GM19328 (cell line): ENCODE measurements around the gene PBX2.

Source experiments
- ATAC-seq: cut with Tn5 transposase; IDR thresholded peaks from one replicate; pipeline ENCODE4 v1.9.1; 2021; ENCODE audit warnings: mild to moderate bottlenecking, moderate library complexity; ENCODE audit not compliant: unreplicated experiment

The PBX2 gene

DNA sequence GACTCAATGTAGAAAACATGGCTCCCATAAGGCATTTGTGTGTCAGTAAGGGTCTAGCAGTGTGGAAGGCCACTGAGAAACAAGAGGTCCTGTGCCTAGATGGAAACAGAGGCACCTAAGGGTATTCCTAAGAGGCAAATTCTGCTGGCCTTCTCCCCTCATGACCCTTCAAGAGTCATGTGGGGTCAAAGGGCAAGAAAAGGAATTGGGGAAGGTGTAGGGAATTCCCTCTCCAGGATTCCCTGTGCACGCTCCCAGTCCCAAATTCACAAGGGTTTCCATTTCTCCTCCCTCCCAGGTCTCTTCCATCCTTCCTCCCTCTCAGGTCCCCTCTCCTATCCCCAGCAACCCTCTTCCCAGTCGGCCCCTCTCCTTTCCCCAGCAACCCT, 14.7 kb downstream of the PBX2 start:
- no peak for ATAC-seq

DNA sequence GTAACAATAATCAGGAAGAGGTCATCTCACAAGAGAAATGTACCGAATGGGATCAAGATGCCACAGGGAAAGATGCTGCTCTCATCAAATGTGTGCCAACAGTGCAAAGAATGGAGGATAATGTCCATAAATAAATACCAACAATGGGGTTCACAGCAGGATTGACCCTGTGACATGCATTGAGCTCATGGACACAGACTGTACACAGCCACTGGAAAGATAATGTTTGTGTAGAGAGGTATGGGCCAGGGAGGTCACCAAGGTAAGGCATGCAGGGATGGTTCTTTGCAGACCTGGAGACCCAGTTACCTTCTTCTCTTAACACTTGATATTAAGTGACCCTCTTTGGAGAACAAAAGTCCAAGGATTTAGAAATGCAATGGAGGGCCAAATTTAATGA, 15.6 kb downstream of the PBX2 start:
- no peak for ATAC-seq

DNA sequence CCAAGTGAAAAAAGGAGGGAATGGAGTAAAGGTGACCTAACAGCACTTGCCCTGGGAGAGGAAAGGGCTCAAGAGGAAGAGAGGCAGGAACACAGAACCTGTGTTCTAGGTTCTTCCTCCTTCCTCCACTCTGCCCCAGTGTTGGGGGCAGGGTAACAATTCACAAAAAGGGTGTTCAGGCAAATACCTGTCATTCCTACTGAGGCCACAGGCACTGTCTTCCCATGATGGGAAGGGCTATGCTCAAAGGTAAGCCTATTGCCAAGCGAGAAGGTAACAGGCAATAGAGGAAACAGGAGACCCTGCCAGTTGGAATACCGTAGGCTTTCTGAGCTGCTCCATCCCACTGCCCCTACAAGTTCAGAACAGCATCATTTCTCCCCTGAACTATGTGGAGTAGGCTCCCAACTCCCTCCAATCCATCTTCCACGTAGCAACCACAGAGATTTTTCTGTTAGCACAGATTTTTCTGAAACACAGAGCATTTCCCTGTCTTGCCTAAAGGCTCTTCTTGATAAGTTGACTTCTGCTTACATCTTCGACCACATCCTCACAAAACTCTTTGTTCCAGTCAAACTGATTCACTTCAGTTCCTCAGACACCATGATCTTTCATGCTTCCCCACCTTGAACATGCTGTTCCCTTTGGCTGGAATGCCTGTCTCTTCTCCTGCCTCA, 16.8 kb downstream of the PBX2 start:
- no peak for ATAC-seq

DNA sequence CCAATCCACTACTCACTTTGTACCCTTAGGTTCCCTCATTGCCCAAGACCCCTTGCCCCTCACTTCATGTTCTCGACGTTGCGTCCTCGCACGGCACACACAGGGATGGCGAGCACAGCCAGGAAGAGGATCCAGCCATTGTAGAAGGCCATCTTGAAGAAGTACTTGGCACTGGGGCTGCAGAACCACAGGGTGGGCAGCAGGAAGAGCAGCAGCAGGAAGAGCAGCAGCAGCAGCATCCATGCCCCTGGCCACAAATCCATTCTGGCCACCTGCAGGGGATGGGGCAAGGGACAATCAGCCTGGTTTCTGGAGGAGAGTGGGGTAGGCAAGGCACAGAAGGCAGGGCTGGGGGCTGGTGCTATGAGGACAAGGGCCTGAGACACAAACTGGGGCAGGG, 18.8 kb downstream of the PBX2 start:
- no peak for ATAC-seq

DNA sequence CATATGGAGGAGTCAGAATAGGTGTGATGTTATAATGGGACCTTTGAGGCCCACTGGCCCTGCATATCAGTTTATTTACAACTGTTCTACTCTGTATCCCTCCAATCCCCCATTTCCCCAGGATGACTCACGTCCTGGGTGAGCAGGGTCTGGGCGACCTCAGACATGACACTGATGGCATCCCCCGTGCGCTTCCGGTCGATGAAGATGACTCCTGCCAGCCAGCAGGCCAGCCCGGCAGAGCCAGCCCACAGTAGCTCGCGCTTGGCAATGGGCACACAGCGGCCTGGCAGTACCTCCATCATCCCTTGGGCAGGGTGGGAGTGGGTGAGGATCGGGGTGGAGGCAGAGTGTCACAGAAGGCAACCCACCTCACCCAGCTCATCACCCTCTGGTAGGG, 19.7 kb downstream of the PBX2 start:
- no peak for ATAC-seq

DNA sequence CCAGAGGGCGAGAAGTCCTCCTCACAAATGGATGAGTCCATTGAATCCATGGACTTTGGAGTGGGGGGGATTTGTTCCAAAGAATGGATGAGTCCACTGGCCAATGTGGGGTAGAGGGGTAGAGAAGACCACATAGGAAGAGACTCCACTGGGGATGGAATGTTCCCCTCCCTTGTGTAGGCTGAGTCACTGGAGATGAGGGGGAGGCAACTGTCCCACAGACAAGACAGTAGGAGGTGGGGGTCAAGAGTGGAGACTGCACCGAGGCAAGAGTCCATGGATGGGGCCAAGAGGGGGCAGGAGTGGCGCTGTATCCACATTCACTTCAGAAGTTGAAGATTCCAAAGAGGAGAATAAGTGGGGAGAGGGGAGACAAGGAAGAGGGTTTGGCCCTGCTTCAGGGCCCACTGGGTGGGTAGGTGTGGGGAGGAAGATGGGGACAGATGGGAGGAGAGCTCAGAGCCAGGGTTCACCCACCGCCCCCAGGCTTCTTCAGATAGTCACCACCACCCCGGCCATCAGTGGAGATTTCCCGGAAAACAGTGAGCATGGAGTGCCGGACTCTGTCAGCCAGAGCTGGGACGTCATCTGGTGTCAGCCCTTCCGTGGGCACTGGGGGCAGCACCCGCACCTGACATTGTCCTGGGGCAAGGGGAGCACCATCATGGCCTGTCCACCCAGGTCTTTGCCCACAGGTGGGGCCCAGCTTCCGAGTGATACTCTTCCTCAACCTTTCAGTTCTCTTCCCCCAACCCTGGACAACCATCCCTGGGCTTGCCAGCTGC, 21.0 kb downstream of the PBX2 start:
- no peak for ATAC-seq

DNA sequence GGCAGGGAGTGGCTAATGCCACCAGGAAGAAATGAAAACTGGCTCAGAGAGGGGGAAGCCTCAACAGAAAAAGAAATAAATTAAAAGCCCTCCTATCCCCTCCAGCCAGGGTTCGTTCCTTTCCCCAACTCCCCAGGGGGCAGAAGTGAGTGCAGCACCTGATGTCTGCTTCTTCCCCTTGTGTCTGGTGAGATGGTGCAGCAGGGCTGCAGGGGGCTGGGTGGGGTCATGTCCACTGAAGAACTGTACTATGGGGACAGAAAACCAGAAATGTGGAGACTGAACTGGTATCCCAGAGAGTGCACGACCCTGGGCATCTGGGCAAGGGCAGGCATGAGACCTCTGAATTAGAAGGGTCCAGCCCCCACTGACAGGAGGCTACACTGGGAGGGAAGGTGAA, 21.7 kb downstream of the PBX2 start:
- ATAC-seq = no peak

DNA sequence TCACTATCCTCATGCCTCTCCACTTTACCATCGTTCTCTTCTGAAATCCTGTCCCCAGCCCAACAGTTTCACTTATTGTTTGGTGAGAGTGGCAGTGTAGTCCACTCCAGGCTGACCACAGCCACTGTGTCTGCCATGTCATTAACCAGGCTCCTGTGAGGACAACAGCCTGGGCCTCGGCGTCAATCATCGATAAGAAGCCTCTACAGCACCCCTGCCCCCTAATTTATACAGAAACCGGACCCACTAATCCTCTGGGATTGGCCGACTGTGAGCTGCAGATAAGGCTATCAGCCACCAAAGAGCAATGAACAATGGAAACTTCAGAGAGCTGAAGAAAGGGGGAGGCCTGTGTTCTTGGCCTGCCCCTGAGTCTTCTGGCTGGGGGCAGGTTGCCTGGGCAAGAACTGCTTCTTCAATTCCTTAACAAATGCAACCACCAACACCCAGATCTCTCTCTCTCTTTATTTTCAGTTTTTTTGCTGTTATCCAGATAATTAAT, 22.2 kb downstream of the PBX2 start:
- ATAC-seq = no peak

DNA sequence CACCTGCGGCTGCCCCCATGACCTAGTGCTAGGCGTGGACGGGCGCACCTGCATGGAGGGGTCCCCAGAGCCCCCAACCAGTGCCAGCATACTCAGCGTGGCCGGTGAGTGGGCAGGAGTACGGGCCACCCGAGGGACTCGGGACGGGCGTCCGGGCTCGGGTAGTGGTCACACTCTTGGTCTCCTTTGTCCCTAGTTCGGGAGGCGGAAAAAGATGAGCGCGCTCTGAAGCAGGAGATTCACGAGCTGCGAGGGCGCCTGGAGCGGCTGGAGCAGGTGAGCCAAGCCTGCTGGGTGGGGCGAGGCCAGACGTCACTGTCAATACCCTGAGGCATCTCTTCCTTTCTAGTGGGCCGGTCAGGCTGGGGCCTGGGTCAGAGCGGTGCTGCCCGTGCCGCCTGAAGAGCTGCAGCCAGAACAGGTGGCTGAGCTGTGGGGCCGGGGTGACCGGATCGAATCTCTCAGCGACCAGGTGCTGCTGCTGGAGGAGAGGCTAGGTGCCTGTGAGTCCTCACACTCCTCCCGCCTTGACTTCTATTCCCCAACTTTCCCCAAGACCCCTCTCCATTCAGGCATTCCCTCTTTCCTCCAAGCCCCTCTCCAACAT, 22.7 kb downstream of the PBX2 start:
- ATAC-seq = no peak

DNA sequence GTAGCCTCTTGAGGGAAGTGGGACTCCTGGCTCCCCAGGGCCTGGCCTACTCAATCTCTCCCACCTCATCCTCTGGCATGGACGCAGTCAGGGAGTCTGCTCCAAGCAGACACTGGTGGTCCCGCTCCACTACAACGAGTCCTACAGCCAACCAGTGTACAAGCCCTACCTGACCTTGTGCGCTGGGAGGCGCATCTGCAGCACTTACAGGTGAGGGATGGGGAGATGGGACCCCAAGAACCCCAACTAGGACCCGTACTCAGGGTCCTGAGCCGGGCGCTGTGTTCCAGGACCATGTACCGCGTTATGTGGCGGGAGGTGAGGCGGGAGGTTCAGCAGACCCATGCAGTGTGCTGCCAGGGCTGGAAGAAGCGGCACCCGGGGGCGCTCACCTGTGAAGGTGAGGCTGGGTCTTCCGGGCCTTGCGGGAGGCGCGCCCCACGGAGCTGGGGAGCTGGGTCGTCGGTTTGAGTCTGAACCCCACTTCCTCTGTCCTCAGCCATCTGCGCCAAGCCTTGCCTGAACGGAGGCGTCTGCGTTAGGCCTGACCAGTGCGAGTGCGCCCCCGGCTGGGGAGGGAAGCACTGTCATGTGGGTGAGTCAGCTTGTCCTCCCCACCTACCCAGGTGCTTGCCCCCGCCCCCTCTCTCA, 23.5 kb downstream of the PBX2 start:
- ATAC-seq = no peak

DNA sequence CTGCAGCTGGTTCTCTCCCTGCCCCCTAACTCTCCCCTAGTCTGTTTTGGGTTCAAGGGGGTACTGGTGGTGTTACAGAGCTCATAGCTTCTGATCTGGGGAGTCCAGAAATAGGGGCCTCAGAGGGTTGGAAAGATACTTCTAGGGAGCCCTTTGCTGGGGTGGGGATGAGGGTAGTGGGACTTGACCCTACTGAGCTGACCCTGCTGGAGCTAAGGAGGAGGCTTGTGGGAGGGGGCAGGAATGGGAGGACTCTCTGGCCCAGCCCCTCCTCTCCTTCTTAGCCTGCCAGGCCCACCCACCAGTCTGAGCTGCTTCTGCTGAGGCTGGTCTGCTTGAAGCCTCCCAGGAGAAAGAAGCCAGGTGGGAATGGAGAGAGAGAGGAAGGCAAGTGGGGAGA, 25.7 kb downstream of the PBX2 start, which contains the start of gene EGFL8:
Gene EGFL8 (plus strand): TSS at position 301 of the 400 bp plus-strand sequence. CDS start 1,571 bp downstream, outside the sequence.
- no peak for ATAC-seq

DNA sequence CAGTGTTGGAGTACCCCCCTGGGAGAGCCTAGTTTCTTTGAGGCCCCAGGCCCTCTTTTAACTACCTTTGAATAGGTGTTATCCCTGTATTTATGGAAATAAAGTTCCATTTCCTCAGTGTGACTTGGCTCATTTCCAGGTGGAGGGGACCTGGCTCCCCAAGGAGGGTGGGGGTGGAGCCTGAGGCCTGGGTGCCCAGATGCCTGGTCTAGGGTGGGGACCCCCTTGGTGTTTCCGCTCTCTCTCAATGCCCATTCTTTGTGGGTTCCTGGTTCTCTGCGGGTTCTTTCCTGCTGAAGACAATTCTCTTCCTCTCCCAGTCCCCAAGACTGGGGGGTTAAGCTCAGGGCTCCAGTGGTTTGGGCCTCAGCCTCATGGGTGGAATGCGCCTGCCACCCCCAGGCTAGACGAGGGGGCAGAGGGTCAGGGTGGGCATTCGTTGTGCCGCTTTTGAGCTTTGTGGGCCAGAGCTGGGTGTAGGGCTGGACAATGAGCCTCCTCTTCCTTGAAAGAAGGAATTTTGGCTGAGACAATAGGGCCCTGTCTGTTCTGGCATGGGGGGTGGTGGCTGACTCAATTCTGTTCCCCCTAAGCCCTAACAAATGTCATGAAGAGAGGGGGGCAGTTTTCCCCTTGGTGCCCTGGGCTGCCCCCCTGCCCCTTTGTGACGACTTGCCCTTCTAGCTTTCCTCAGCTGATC, 26.3 kb downstream of the PBX2 start:
- ATAC-seq = no peak

DNA sequence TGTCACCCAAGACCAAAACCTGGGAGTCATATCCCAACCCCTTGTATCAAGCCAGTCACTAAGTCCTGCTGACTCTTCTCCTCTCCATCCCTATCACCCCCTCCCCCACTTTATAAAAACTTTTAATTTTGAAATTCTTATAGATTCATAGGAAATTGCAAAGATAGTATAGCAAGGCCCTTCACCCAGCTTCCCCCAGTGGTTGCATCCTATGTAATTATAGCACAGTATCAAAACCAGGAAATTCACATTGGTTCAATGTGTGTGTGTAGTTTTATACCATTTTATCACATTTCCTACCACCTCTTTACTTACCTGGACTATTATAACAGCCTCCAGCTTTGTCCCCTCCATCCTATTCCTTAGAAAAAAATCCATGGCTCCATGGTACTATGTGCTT, 31.9 kb downstream of the PBX2 start:
- ATAC-seq = no peak

DNA sequence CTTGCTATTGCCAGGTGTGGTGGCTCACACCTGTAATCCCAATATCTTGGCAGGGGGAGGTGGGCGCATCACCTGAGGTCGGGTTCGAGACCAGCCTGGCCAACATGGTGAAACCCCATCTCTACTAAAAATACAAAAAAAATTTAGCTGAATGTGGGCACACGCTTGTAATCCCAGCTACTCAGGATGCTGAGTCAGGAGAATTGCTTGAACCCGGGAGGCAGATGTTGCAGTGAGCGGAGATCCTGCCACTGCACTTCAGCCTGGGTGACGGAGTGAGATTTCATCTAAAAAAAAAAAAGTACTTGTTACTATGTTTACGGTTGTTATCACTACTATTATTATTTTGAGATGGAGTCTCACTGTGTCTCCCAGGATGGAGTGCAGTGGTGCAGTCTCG, 33.1 kb downstream of the PBX2 start:
- no peak for ATAC-seq

DNA sequence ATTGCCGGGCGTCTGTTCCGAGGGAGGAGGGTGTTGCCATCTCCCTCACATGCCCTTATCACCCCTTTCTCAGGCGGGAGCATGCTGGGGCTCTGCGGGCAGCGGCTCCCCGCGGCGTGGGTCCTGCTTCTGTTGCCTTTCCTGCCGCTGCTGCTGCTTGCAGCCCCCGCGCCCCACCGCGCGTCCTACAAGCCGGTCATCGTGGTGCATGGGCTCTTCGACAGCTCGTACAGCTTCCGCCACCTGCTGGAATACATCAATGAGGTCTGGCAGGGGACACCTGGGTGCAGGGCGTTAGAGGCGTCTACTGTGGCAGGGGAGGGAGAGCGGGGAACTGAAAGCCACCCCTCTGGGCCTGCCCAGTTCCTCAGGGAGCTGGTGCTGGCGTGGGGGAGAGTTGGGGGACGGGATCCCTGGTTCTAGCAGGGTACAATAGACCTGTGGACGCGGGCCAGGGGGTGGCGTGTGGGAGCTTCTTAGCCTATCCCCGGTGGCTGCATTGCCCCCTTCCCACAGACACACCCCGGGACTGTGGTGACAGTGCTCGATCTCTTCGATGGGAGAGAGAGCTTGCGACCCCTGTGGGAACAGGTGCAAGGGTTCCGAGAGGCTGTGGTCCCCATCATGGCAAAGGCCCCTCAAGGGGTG, 35.4 kb downstream of the PBX2 start:
- ATAC-seq = no peak

DNA sequence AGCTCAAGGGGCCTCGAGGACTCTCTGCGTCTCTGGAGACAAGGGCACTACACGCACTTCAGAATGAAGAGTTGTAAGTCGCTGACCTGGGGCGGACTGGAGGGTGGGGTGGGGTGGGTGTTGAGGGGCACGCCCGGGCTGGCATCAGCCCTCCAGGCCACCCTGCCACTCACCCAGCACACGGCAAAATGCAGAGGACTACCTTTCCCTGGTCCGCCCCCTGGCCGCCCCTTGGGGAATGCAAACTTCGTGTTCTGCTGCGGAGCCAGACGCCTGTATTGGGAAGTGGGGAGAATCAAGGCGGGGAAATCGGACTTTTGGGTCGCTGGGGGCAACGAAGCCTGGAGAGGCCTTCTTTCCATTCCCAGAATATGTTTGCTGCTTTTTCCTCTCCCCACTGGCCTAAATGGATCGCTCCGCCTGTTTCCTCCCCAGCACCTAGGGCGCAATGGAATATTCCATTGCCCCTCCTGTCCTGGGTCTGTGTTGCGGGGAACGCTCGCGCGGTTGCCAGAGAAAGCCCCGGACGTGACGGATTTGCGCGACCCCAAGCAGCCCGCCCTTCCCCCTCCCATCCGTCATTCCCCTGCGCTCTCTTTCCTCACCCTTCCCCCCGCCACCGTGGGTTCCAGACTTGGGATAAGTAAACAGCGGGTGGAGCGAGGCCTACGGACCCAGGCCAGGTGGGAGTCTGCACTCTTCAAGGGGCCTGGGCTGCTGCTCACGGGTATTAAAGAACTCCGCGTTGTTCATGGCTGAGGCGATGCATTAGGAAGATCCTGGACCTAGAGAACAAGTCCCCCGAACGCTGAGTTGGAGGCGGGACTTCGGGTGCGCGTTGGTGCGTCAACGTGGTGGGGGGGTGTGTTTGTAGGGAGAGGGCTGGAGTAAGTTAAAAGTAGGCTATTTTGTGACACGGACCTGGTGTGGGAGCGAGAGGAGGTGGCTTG, 36.2 kb downstream of the PBX2 start, which contains the start of gene PPT2:
Gene PPT2 (plus strand): TSS at position 578 of the 950 bp plus-strand sequence. CDS start 454 bp downstream, outside the sequence.
- ATAC-seq = no peak

DNA sequence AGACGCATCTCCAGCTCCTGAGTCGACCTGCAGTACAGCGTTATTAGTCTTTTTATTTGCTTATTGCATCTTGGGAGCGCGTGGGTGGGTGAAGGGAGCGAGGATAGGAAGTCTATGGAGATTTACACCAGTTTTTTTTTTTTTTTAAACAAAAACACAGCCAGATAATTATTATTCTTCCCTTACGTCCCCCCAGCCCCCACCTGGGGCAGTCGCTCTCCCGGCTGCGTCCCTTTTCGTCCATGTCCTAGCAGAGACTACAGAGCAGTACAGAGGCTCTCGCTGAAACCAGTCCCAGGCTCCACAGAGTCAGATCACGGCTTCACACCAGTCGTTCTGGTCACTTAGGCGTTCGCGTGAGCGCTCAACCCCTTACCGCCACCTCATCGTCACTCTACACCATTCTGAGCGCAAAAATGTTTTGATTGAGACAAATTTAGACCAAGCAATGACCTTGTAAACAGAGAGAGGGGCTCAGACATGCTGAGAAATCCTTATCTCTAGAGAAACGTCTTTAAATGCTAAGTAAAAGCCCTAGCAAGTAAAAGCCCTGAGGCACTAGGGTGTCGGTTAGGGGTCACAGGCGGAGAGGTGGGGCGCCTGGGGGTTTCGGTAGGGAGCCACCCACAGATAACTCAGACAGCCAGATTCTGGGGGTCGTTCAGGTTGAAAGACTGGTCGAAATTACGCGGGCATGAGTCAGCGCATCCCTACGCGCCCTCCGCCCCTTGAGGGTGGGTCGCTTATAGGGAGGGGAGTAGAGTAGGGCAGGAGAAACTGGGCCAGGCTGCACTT, 37.0 kb downstream of the PBX2 start:
- ATAC-seq = no peak
